WTC11 (cell line): ENCODE results near the gene MTMR3. TPM values are rescaled to one million over a fixed set of nuclear protein-coding genes. Genes with fewer than 3 reads are reported as not detected.

Source experiments
- ATAC-seq: fragments of 200-7000 bp; cut with Tn5 transposase; 2 replicates; pipeline ENCODE4 v1.10.0; 2021; ENCODE audit warnings: mild to moderate bottlenecking, moderate library complexity
- CTCF ChIA-PET: fragments of 300-600 bp; sonication (Branson Sonifier 250); formaldehyde crosslinking; loops from one replicate; lab custom pipeline; 2021; ENCODE audit warnings: antibody characterized with exemption; lab: Charles Lee
- POLR2A ChIA-PET: fragments of 350-600 bp; sonication (Branson Sonifier 250); formaldehyde crosslinking; loops from one replicate; lab custom pipeline; 2021; ENCODE audit warnings: antibody characterized with exemption; lab: Charles Lee
- DNase-seq: peaks from one replicate; pipeline ENCODE4 v3.0.0; 2021; ENCODE audit warnings: low spot score
- H3K27ac Mint-ChIP-seq: 2 replicates; pipeline ENCODE4 v1.8.0; 2021; ENCODE audit warnings: mixed read lengths
- H3K27me3 Mint-ChIP-seq: 2 replicates; pipeline ENCODE4 v1.8.0; 2021; ENCODE audit warnings: low read depth, mild to moderate bottlenecking, moderate library complexity, mixed read lengths
- H3K36me3 Mint-ChIP-seq: 2 replicates; pipeline ENCODE4 v1.8.0; 2021; ENCODE audit warnings: mixed read lengths
- H3K4me1 Mint-ChIP-seq: 2 replicates; pipeline ENCODE4 v1.8.0; 2022; ENCODE audit warnings: mixed read lengths
- H3K4me3 Mint-ChIP-seq: 2 replicates; pipeline ENCODE4 v1.8.0; 2021; ENCODE audit warnings: mild to moderate bottlenecking, moderate library complexity, mixed read lengths
- H3K9me3 Mint-ChIP-seq: 2 replicates; pipeline ENCODE4 v1.8.0; 2021; ENCODE audit warnings: mixed read lengths
- CBFB ChIP-seq: sonication (generic); formaldehyde crosslinking; IDR thresholded peaks from 2 replicates; pipeline ENCODE4 v1.8.1; 2022; ENCODE audit warnings: mild to moderate bottlenecking, low read depth, missing genetic modification reagents
- CREB1 ChIP-seq: sonication (generic); formaldehyde crosslinking; IDR thresholded peaks from 2 replicates; pipeline ENCODE4 v1.8.0; 2023; ENCODE audit warnings: mild to moderate bottlenecking, missing genetic modification reagents
- ELF4 ChIP-seq: sonication (generic); formaldehyde crosslinking; IDR thresholded peaks from 2 replicates; pipeline ENCODE4 v1.8.1; 2022; ENCODE audit warnings: low read depth, mild to moderate bottlenecking, moderate library complexity, missing genetic modification reagents
- ETV6 ChIP-seq: sonication (generic); formaldehyde crosslinking; IDR thresholded peaks from 2 replicates; pipeline ENCODE4 v1.8.1; 2022; ENCODE audit warnings: mild to moderate bottlenecking, missing genetic modification reagents
- GABPB1 ChIP-seq: sonication (generic); formaldehyde crosslinking; IDR thresholded peaks from 2 replicates; pipeline ENCODE4 v1.8.1; 2023; ENCODE audit warnings: mild to moderate bottlenecking, missing genetic modification reagents
- GTF2I ChIP-seq: fragments of 250-450 bp; sonication (Bioruptor Pico); conservative IDR thresholded peaks from 2 replicates; pipeline ENCODE4 v1.4.0; 2021; ENCODE audit warnings: mild to moderate bottlenecking
- HMGA2 ChIP-seq: fragments of 250-450 bp; sonication (Bioruptor Pico); IDR thresholded peaks from 2 replicates; pipeline ENCODE4 v1.4.0; 2021; ENCODE audit warnings: mild to moderate bottlenecking, moderate library complexity
- JAZF1 ChIP-seq: fragments of 250-450 bp; sonication (Bioruptor Pico); IDR thresholded peaks from 2 replicates; pipeline ENCODE4 v1.9.0; 2021; ENCODE audit warnings: moderate library complexity, mild to moderate bottlenecking, inconsistent platforms
- NFYB ChIP-seq: sonication (generic); formaldehyde crosslinking; conservative IDR thresholded peaks from 2 replicates; pipeline ENCODE4 v1.8.0; 2022; ENCODE audit warnings: low read depth, missing genetic modification reagents
- NR2C2 ChIP-seq: sonication (generic); formaldehyde crosslinking; IDR thresholded peaks from 2 replicates; pipeline ENCODE4 v1.8.0; 2022; ENCODE audit warnings: mild to moderate bottlenecking, missing genetic modification reagents
- OVOL2 ChIP-seq: fragments of 250-450 bp; sonication (Bioruptor Pico); IDR thresholded peaks from 2 replicates; pipeline ENCODE4 v1.9.0; 2021; ENCODE audit warnings: mild to moderate bottlenecking, borderline replicate concordance
- SP1 ChIP-seq: sonication (generic); formaldehyde crosslinking; conservative IDR thresholded peaks from 2 replicates; pipeline ENCODE4 v1.8.1; 2022; ENCODE audit warnings: missing genetic modification reagents
- ZBTB21 ChIP-seq: sonication (generic); formaldehyde crosslinking; IDR thresholded peaks from 2 replicates; pipeline ENCODE4 v1.8.1; 2023; ENCODE audit warnings: mild to moderate bottlenecking, missing genetic modification reagents, borderline replicate concordance
- ZNF219 ChIP-seq: sonication (generic); formaldehyde crosslinking; IDR thresholded peaks from 2 replicates; pipeline ENCODE4 v1.8.0; 2023; ENCODE audit warnings: missing genetic modification reagents, mild to moderate bottlenecking, borderline replicate concordance
- ZNF317 ChIP-seq: sonication (generic); formaldehyde crosslinking; IDR thresholded peaks from 2 replicates; pipeline ENCODE4 v1.8.1; 2023; ENCODE audit warnings: low read depth, mild to moderate bottlenecking, moderate library complexity, missing genetic modification reagents, borderline replicate concordance
- total RNA-seq: library from RNA; stranded (reverse); gene quantifications from 3 replicates; pipeline ENCODE4 v1.2.3, GENCODE V29; 2021
- TF ChIP-seq, protein P1 (sequence below): sonication (generic); formaldehyde crosslinking; IDR thresholded peaks from 2 replicates; pipeline ENCODE4 v1.8.1; 2022; ENCODE audit warnings: mild to moderate bottlenecking, missing genetic modification reagents, moderate library complexity, borderline replicate concordance
- TF ChIP-seq, protein P2 (sequence below): sonication (generic); formaldehyde crosslinking; IDR thresholded peaks from 2 replicates; pipeline ENCODE4 v1.8.1; 2022; ENCODE audit warnings: low read depth, missing genetic modification reagents, borderline replicate concordance
- TF ChIP-seq, protein P3 (sequence below): sonication (generic); formaldehyde crosslinking; IDR thresholded peaks from 2 replicates; pipeline ENCODE4 v1.8.0; 2022; ENCODE audit warnings: mild to moderate bottlenecking, missing genetic modification reagents
- TF ChIP-seq, protein P4 (sequence below): fragments of 250-450 bp; sonication (Bioruptor Pico); IDR thresholded peaks from 2 replicates; pipeline ENCODE4 v1.9.0; 2021; ENCODE audit warnings: mild to moderate bottlenecking
- TF ChIP-seq, protein P5 (sequence below): sonication (generic); formaldehyde crosslinking; IDR thresholded peaks from 2 replicates; pipeline ENCODE4 v1.8.0; 2022; ENCODE audit warnings: mild to moderate bottlenecking, missing genetic modification reagents
- TF ChIP-seq, protein P6 (sequence below): fragments of 250-450 bp; sonication (Bioruptor Pico); IDR thresholded peaks from 2 replicates; pipeline ENCODE4 v2.1.2; 2022; ENCODE audit warnings: mild to moderate bottlenecking, moderate library complexity
- TF ChIP-seq, protein P7 (sequence below): fragments of 200-600 bp; IDR thresholded peaks from 2 replicates; pipeline ENCODE4 v1.8.0; 2022; ENCODE audit warnings: antibody characterized with exemption

MTMR3 gene
- total RNA-seq, 1 experiment from 2014 or later = 19.2 TPM

DNA sequence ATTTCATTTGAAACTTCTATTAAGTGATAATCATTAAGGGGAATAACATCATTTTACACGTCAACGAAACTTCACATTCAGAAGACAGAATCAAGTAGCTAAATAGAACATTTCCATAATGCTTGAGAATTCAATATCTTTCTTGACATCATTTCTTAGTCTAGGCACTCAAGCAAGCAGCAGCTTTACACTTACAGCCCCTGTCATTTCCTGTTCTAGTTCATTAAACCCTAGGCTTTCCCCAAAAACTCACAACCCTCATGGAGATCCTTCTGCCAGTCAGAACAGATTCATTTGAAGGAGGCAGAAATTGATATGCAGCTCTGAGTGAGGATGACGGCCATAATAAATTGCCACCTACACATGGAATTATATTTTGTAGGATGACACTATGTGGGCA, 192.0 kb downstream of the MTMR3 start:
- H3K27me3 Mint-ChIP-seq = peaks cover 10% of the 10 kb centered on the region
- POLR2A ChIA-PET = interaction anchor here (0.6 kb wide), 1 partner anchor 144 kb away, joined by 6 read pairs; no protein-coding TSS in a partner anchor

DNA sequence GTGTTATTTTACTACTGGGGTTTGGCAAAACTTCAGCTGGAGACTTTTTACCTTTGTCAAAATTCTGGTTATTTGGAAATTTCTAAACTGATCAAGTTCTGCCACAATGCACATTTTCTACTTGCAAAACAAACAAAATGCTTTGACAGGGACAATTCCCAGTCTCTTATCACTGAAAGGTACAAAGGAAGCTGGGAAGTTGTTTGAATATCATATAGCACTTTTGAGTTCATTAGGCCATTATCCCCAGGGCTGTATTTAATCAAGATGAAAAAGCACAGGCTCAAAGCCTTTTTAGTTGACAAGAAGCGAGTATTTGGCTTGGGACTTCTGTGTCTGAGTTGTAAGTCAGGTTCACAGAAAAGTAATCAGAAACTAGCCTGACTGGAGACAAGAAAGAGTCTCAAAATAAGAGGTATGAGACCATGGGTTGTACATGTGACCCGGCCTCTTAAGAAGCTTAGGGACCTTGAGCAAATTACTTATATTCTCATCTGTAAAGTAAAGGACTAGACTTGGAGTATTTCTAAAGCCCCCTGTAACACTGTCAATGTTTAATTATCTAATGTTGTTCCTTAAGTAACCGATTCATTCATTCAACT, 194.4 kb downstream of the MTMR3 start:
- Mint-ChIP-seq H3K27ac (no peak overlapping the region), H3K36me3 (no peaks in the 10 kb centered on the region; the same call in 1 of the 2 replicates), H3K4me3 (no peak overlapping the region), H3K27me3 (peaks cover 16% of the 10 kb centered on the region), H3K4me1 (peaks cover 17% of the 10 kb centered on the region), H3K9me3 (peaks cover under 1% of the 10 kb centered on the region; the same call in 1 of the 2 replicates)
- ChIA-PET POLR2A (no interaction called here), CTCF (interaction anchor here (1.3 to 1.5 kb wide), 2 partner anchors 11 to 72 kb away, joined by 3 to 5 read pairs; no protein-coding TSS in a partner anchor)
- no peak for TF ChIP-seq ELF4 (CRISPR knock-in tag)
- TF ChIP-seq ZNF317 = no peak
- TF ChIP-seq ETV6 (CRISPR knock-in tag) = no peak
- no peak for TF ChIP-seq NFYB
- no peak for TF ChIP-seq SP1
- TF ChIP-seq HMGA2 = no peak
- TF ChIP-seq, protein P1, sequence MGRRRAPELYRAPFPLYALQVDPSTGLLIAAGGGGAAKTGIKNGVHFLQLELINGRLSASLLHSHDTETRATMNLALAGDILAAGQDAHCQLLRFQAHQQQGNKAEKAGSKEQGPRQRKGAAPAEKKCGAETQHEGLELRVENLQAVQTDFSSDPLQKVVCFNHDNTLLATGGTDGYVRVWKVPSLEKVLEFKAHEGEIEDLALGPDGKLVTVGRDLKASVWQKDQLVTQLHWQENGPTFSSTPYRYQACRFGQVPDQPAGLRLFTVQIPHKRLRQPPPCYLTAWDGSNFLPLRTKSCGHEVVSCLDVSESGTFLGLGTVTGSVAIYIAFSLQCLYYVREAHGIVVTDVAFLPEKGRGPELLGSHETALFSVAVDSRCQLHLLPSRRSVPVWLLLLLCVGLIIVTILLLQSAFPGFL (CRISPR knock-in tag) = no peak
- TF ChIP-seq, protein P2, sequence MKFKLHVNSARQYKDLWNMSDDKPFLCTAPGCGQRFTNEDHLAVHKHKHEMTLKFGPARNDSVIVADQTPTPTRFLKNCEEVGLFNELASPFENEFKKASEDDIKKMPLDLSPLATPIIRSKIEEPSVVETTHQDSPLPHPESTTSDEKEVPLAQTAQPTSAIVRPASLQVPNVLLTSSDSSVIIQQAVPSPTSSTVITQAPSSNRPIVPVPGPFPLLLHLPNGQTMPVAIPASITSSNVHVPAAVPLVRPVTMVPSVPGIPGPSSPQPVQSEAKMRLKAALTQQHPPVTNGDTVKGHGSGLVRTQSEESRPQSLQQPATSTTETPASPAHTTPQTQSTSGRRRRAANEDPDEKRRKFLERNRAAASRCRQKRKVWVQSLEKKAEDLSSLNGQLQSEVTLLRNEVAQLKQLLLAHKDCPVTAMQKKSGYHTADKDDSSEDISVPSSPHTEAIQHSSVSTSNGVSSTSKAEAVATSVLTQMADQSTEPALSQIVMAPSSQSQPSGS (CRISPR knock-in tag) = no peak
- TF ChIP-seq GABPB1 (CRISPR knock-in tag) = no peak
- TF ChIP-seq CREB1 (CRISPR knock-in tag) = no peak
- TF ChIP-seq ZNF219 (CRISPR knock-in tag) = no peak
- TF ChIP-seq, protein P3, sequence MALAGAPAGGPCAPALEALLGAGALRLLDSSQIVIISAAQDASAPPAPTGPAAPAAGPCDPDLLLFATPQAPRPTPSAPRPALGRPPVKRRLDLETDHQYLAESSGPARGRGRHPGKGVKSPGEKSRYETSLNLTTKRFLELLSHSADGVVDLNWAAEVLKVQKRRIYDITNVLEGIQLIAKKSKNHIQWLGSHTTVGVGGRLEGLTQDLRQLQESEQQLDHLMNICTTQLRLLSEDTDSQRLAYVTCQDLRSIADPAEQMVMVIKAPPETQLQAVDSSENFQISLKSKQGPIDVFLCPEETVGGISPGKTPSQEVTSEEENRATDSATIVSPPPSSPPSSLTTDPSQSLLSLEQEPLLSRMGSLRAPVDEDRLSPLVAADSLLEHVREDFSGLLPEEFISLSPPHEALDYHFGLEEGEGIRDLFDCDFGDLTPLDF (CRISPR knock-in tag) = no peak
- TF ChIP-seq JAZF1 (CRISPR knock-in tag) = no peak
- no peak for TF ChIP-seq ZBTB21 (CRISPR knock-in tag)
- TF ChIP-seq NR2C2 (CRISPR knock-in tag) = no peak
- ATAC-seq (no peak), DNase-seq (no peak)

More for the DNA sequence above, 192.0 kb downstream of the MTMR3 start:
- DNase-seq (no peak), ATAC-seq (no peak)
- CTCF ChIA-PET = no interaction called here
- Mint-ChIP-seq H3K36me3 (no peaks in the 10 kb centered on the region), H3K4me1 (peaks cover 12% of the 10 kb centered on the region), H3K4me3 (no peak overlapping the region), H3K27ac (no peak overlapping the region), H3K9me3 (peaks cover 3% of the 10 kb centered on the region; the same call in 1 of the 2 replicates)
- TF ChIP-seq, protein P4, sequence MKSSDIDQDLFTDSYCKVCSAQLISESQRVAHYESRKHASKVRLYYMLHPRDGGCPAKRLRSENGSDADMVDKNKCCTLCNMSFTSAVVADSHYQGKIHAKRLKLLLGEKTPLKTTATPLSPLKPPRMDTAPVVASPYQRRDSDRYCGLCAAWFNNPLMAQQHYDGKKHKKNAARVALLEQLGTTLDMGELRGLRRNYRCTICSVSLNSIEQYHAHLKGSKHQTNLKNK (CRISPR knock-in tag) = no peak
- TF ChIP-seq GTF2I (CRISPR knock-in tag) (no peak), JAZF1 (CRISPR knock-in tag) (no peak), OVOL2 (CRISPR knock-in tag) (no peak), NFYB (no peak), CBFB (no peak)
- TF ChIP-seq, protein P5, sequence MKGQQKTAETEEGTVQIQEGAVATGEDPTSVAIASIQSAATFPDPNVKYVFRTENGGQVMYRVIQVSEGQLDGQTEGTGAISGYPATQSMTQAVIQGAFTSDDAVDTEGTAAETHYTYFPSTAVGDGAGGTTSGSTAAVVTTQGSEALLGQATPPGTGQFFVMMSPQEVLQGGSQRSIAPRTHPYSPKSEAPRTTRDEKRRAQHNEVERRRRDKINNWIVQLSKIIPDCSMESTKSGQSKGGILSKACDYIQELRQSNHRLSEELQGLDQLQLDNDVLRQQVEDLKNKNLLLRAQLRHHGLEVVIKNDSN (CRISPR knock-in tag) = no peak
- TF ChIP-seq, protein P3 (CRISPR knock-in tag) = no peak
- TF ChIP-seq, protein P6, sequence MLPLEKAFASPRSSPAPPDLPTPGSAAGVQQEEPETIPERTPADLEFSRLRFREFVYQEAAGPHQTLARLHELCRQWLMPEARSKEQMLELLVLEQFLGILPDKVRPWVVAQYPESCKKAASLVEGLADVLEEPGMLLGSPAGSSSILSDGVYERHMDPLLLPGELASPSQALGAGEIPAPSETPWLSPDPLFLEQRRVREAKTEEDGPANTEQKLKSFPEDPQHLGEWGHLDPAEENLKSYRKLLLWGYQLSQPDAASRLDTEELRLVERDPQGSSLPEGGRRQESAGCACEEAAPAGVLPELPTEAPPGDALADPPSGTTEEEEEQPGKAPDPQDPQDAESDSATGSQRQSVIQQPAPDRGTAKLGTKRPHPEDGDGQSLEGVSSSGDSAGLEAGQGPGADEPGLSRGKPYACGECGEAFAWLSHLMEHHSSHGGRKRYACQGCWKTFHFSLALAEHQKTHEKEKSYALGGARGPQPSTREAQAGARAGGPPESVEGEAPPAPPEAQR (CRISPR knock-in tag) = no peak
- TF ChIP-seq, protein P7, sequence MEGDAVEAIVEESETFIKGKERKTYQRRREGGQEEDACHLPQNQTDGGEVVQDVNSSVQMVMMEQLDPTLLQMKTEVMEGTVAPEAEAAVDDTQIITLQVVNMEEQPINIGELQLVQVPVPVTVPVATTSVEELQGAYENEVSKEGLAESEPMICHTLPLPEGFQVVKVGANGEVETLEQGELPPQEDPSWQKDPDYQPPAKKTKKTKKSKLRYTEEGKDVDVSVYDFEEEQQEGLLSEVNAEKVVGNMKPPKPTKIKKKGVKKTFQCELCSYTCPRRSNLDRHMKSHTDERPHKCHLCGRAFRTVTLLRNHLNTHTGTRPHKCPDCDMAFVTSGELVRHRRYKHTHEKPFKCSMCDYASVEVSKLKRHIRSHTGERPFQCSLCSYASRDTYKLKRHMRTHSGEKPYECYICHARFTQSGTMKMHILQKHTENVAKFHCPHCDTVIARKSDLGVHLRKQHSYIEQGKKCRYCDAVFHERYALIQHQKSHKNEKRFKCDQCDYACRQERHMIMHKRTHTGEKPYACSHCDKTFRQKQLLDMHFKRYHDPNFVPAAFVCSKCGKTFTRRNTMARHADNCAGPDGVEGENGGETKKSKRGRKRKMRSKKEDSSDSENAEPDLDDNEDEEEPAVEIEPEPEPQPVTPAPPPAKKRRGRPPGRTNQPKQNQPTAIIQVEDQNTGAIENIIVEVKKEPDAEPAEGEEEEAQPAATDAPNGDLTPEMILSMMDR = no peak
